Osteoblast (primary cell): ENCODE measurements around the gene CFAP90. TPM values are rescaled to one million over a fixed set of nuclear protein-coding genes. Genes with fewer than 3 reads are reported as not detected.

Source experiments
- DNase-seq: peaks from one replicate; pipeline ENCODE4 v3.0.0; 2011; ENCODE audit warnings: low spot score, mixed read lengths; ENCODE audit not compliant: insufficient read length; ENCODE audit errors: missing footprints
- H2AFZ ChIP-seq: 2 replicates; pipeline ENCODE4 v1.6.0; 2011; ENCODE audit warnings: mild to moderate bottlenecking, low read length
- H3K27ac ChIP-seq: 2 replicates; pipeline ENCODE4 v1.5.1; 2011; ENCODE audit warnings: mild to moderate bottlenecking, low read depth, low read length, moderate library complexity
- H3K27me3 ChIP-seq: 2 replicates; pipeline ENCODE4 v1.6.0; 2012; ENCODE audit warnings: mild to moderate bottlenecking, control low read depth, inconsistent platforms, low read length, moderate library complexity; ENCODE audit not compliant: insufficient read depth
- H3K36me3 ChIP-seq: 2 replicates; pipeline ENCODE4 v1.5.1; 2011; ENCODE audit warnings: mild to moderate bottlenecking, low read length, control low read depth, moderate library complexity; ENCODE audit not compliant: insufficient read depth
- H3K4me1 ChIP-seq: 2 replicates; pipeline ENCODE4 v1.5.1; 2011; ENCODE audit warnings: mild to moderate bottlenecking, low read length, control low read depth, moderate library complexity; ENCODE audit not compliant: insufficient read depth
- H3K4me2 ChIP-seq: 2 replicates; pipeline ENCODE4 v1.6.0; 2011; ENCODE audit warnings: mild to moderate bottlenecking, low read length; ENCODE audit not compliant: insufficient read depth
- H3K4me3 ChIP-seq: fragments of 200-600 bp; sonication (generic); 3 replicates; pipeline ENCODE4 v1.5.1; 2012; ENCODE audit warnings: mild to moderate bottlenecking, low read length, inconsistent platforms; ENCODE audit not compliant: insufficient read depth
- H3K79me2 ChIP-seq: 2 replicates; pipeline ENCODE4 v1.6.0; 2012; ENCODE audit warnings: mild to moderate bottlenecking, low read length, control low read depth, inconsistent platforms; ENCODE audit not compliant: insufficient read depth
- H3K9me3 ChIP-seq: 2 replicates; pipeline ENCODE4 v1.5.1; 2011; ENCODE audit warnings: low read depth, low read length, control low read depth
- H4K20me1 ChIP-seq: 2 replicates; pipeline ENCODE4 v1.6.0; 2012; ENCODE audit warnings: mild to moderate bottlenecking, low read length, control low read depth; ENCODE audit not compliant: insufficient read depth
- total RNA-seq: library from RNA; depleted of rRNA; stranded (reverse); fragments of >200 nt; gene quantifications from 2 replicates; pipeline ENCODE4 v1.2.3, GENCODE V29; 2012
- TF ChIP-seq, protein P1 (sequence below): IDR thresholded peaks from 2 replicates; pipeline ENCODE4 v1.5.1; 2011; ENCODE audit warnings: mild to moderate bottlenecking, low read depth, low read length, moderate library complexity; ENCODE audit errors: extremely low read depth

Gene CFAP90
- total RNA-seq, 1 donor, result 1.1 TPM

GRCh38 chr5:7842531-7842930 lies 8.4 kb downstream of the CFAP90 start:
- H3K27me3 ChIP-seq, result peaks cover 11% of the 10 kb centered on the region
- H3K79me2 ChIP-seq, result no peaks in the 10 kb centered on the region
- DNase-seq, result no peak
- no peaks in the 10 kb centered on the region for H4K20me1 ChIP-seq
- H3K4me1 ChIP-seq, result no peaks in the 10 kb centered on the region
- no peaks in the 10 kb centered on the region for H3K9me3 ChIP-seq
- TF ChIP-seq, protein P1, sequence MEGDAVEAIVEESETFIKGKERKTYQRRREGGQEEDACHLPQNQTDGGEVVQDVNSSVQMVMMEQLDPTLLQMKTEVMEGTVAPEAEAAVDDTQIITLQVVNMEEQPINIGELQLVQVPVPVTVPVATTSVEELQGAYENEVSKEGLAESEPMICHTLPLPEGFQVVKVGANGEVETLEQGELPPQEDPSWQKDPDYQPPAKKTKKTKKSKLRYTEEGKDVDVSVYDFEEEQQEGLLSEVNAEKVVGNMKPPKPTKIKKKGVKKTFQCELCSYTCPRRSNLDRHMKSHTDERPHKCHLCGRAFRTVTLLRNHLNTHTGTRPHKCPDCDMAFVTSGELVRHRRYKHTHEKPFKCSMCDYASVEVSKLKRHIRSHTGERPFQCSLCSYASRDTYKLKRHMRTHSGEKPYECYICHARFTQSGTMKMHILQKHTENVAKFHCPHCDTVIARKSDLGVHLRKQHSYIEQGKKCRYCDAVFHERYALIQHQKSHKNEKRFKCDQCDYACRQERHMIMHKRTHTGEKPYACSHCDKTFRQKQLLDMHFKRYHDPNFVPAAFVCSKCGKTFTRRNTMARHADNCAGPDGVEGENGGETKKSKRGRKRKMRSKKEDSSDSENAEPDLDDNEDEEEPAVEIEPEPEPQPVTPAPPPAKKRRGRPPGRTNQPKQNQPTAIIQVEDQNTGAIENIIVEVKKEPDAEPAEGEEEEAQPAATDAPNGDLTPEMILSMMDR, result no peak
- no peak overlapping the region for H3K4me3 ChIP-seq
- H3K4me2 ChIP-seq, result no peak overlapping the region
- H3K36me3 ChIP-seq, result no peaks in the 10 kb centered on the region
- H3K27ac ChIP-seq, result no peak overlapping the region
- H2AFZ ChIP-seq, result no peak overlapping the region

- Histone ChIP-seq H3K27ac (no peak overlapping the region), H3K79me2 (no peaks in the 10 kb centered on the region), H3K4me1 (no peaks in the 10 kb centered on the region), H3K4me2 (no peak overlapping the region), H4K20me1 (no peaks in the 10 kb centered on the region), H3K27me3 (no peaks in the 10 kb centered on the region), H3K36me3 (no peaks in the 10 kb centered on the region), H3K4me3 (no peak overlapping the region), H2AFZ (no peak overlapping the region), H3K9me3 (no peaks in the 10 kb centered on the region)
- TF ChIP-seq, protein P1, result no peak
- no peak for DNase-seq
These were observed 13.5 kb downstream of the CFAP90 start for GRCh38 chr5:7837403-7837802.

DNA sequence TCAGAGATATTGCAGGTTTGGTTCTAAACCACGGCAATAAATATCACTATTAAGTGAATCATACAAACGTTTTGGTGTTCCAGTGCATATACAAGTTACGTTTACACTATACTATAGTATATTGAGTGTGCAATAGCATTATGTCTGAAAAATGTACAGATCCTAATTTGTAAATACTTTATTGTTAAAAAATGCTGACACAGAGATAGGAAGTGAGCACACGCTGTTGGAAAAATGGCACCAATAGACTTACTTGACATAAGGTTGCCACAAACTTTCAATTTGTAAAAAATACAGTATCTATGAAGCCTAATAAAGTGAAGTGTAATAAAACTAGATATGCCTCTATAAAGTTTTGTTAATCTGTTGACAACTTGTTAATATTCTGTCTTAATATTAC lies 16.0 kb downstream of the CFAP90 start:
- Histone ChIP-seq H3K27me3 (no peaks in the 10 kb centered on the region), H3K4me3 (no peak overlapping the region), H4K20me1 (no peaks in the 10 kb centered on the region), H3K79me2 (no peaks in the 10 kb centered on the region), H3K36me3 (no peaks in the 10 kb centered on the region), H3K4me1 (no peaks in the 10 kb centered on the region), H3K27ac (no peak overlapping the region), H3K9me3 (no peaks in the 10 kb centered on the region), H3K4me2 (no peak overlapping the region), H2AFZ (no peak overlapping the region)
- TF ChIP-seq, protein P1, result no peak
- no peak for DNase-seq

DNA sequence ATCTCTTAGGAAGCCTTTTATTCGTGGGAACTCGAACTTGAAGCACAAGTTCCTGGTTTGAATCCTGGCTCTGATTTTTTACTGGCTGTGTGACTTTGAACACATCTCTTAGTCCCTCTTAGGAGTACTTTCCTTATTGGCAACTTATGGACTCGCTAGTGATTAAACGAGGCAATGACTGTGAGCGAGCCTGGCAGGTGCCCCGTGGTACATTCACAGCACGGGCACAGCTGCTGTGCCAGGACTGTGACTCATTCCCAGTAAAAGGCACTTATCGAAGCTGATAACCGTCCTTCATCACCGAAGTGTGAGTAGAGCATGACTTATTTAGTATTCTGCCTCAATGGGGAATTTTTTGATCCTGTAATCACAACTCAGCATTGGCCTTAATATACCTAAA lies 22.7 kb downstream of the CFAP90 start:
- no peak for DNase-seq
- H3K4me3 ChIP-seq, result no peak overlapping the region
- H3K27ac ChIP-seq, result no peak overlapping the region
- H3K9me3 ChIP-seq, result no peaks in the 10 kb centered on the region
- no peaks in the 10 kb centered on the region for H3K36me3 ChIP-seq
- H3K4me2 ChIP-seq, result no peak overlapping the region
- no peaks in the 10 kb centered on the region for H4K20me1 ChIP-seq
- no peak overlapping the region for H2AFZ ChIP-seq
- H3K27me3 ChIP-seq, result no peaks in the 10 kb centered on the region
- no peaks in the 10 kb centered on the region for H3K79me2 ChIP-seq
- TF ChIP-seq, protein P1, result no peak
- no peaks in the 10 kb centered on the region for H3K4me1 ChIP-seq
